Hepatocyte (in vitro differentiated cells): ENCODE data around the gene ZNF439. TPM values are rescaled to one million over a fixed set of nuclear protein-coding genes. Genes with fewer than 3 reads are reported as not detected.
A peak's percentile ranks its signal among the peaks of the same experiment; 100 is the strongest.
"Not testable (repeated sequence)": the region's sequence is repeated elsewhere in the genome, so short reads cannot be mapped to it uniquely, and the experiment has no call there.

Source experiments
- DNase-seq: peaks from one replicate; pipeline ENCODE4 v3.0.0-alpha.2; 2016; ENCODE audit warnings: low spot score
- H2AFZ ChIP-seq: fragments of 200-600 bp; sonication (generic); 2 replicates; pipeline ENCODE4 v1.6.0; 2016; ENCODE audit warnings: antibody characterized with exemption, mild to moderate bottlenecking
- H3K27ac ChIP-seq: fragments of 200-600 bp; sonication (generic); 2 replicates; pipeline ENCODE4 v1.5.1; 2016; ENCODE audit warnings: mild to moderate bottlenecking
- H3K27me3 ChIP-seq: fragments of 200-600 bp; sonication (generic); 2 replicates; pipeline ENCODE4 v1.6.1; 2016
- H3K36me3 ChIP-seq: fragments of 200-600 bp; sonication (generic); replicated peaks from 2 replicates; pipeline ENCODE4 v1.5.1; 2016; ENCODE audit warnings: low read depth; ENCODE audit not compliant: insufficient read depth
- H3K4me1 ChIP-seq: fragments of 200-600 bp; sonication (generic); 2 replicates; pipeline ENCODE4 v1.5.1; 2016; ENCODE audit warnings: mild to moderate bottlenecking, moderate library complexity; ENCODE audit not compliant: insufficient read depth
- H3K4me2 ChIP-seq: fragments of 200-600 bp; sonication (generic); 2 replicates; pipeline ENCODE4 v1.6.0; 2016
- H3K4me3 ChIP-seq: fragments of 200-600 bp; sonication (generic); 2 replicates; pipeline ENCODE4 v1.5.1; 2016; ENCODE audit warnings: mild to moderate bottlenecking
- H3K79me2 ChIP-seq: fragments of 200-600 bp; sonication (generic); 2 replicates; pipeline ENCODE4 v1.6.0; 2017; ENCODE audit warnings: mild to moderate bottlenecking
- H3K9me2 ChIP-seq: fragments of 200-600 bp; sonication (generic); replicated peaks from 2 replicates; pipeline ENCODE4 v1.6.0; 2017; ENCODE audit warnings: mild to moderate bottlenecking; ENCODE audit not compliant: insufficient read depth
- H3K9me3 ChIP-seq: fragments of 200-600 bp; sonication (generic); 2 replicates; pipeline ENCODE4 v1.5.1; 2016; ENCODE audit warnings: low read depth, mild to moderate bottlenecking
- H4K20me1 ChIP-seq: fragments of 200-600 bp; sonication (generic); 2 replicates; pipeline ENCODE4 v1.6.0; 2016; ENCODE audit warnings: mild to moderate bottlenecking; ENCODE audit not compliant: insufficient read depth, poor library complexity, severe bottlenecking
- CTCF ChIP-seq: fragments of 200-600 bp; sonication (generic); IDR thresholded peaks from 2 replicates; pipeline ENCODE4 v1.5.1; 2016; ENCODE audit warnings: antibody characterized with exemption, mild to moderate bottlenecking; ENCODE audit not compliant: poor library complexity
- EZH2 ChIP-seq: fragments of 200-600 bp; sonication (generic); IDR thresholded peaks from 2 replicates; pipeline ENCODE4 v1.6.1; 2016; ENCODE audit warnings: antibody characterized with exemption, mild to moderate bottlenecking, borderline replicate concordance
- EZH2phosphoT487 ChIP-seq: fragments of 200-600 bp; sonication (generic); IDR thresholded peaks from one replicate; pipeline ENCODE4 v1.6.1; 2018; ENCODE audit warnings: antibody characterized with exemption, mild to moderate bottlenecking, low read depth, moderate library complexity; ENCODE audit not compliant: unreplicated experiment, severe bottlenecking
- WGBS: methylation state at CpG from one replicate; pipeline ENCODE4 v1.1.6; 2016; ENCODE audit warnings: low lambda C conversion rate; ENCODE audit errors: missing lambda C conversion rate; 5-methylcytosine and 5-hydroxymethylcytosine counted together
- polyA plus RNA-seq: library from polyadenylated mRNA; unstranded; fragments of >200 nt; fragmentation: Nextera tagmentation; extraction: Ambion mirVana; gene quantifications from 2 replicates; pipeline ENCODE4 v1.2.1, GENCODE V29; 2016
- total RNA-seq: library from RNA; depleted of rRNA; stranded (reverse); fragments of >200 nt; gene quantifications from 2 replicates; pipeline ENCODE4 v1.2.3, GENCODE V29; 2014

Gene ZNF439
- total and polyA plus RNA-seq, 2 experiments from 2014 or later, result 2.3 to 3.8 TPM

DNA sequence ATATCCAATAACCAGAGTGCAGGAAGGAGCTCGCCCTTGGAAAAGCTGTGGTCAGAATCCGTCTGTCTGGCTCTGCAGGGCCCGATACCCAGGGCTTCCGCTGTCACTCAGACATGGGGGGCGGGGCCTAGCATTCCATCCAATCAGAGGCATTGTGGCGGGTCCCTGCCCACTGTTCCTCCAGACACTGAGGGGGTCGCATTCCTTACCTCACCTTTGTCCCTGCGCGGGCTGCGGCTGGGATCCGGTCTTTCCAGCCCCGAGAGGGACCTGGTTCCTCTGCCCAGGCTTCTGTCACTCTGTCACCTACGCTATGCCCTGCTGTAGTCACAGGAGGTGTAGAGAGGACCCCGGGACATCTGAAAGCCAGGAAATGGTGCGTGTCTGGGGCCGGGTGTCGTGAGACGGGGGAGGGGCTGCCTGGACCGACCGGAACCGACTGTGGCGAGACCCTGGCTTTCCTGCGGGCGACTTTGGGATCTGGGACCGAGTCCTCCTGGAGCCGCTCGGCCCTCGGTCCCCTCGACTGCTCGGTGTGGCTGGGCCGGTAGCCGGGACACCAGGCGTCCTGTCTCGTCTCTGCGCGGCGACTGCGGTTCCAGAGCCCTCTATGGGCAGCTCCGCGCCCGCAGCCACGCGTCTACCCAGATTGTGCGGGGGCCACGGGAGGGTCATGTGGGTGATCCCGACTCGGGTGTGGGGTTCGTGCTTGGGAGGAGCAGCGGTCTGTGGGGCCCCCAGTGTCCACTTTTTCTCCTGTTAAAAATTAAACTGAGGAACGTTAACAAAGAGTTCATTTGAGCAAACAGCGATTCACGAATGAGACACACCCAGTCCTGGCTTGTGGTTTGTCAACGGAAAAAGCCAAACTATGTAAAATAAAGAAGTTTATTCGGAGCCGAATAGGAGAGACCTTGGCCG lies 39.3 kb downstream of the ZNF439 start, which contains the start of gene ZNF69:
Gene ZNF69 (plus strand): TSS at position 172 of the 921 bp plus-strand sequence. CDS start 142 bp downstream, at position 314.
- Histone ChIP-seq H3K36me3 (peaks cover 3% of the 10 kb centered on the region), H3K9me3 (peaks cover 13% of the 10 kb centered on the region), H3K4me2 (peak within 1 kb of the TSS; percentile 80), H3K9me2 (no peaks in the 10 kb centered on the region), H3K27me3 (no peaks in the 10 kb centered on the region), H4K20me1 (no peaks in the 10 kb centered on the region), H2AFZ (peak within 1 kb of the TSS; percentile 19), H3K4me3 (peak within 1 kb of the TSS; percentile 64), H3K4me1 (peaks cover 17% of the 10 kb centered on the region), H3K79me2 (peaks cover 41% of the 10 kb centered on the region), H3K27ac (peak within 1 kb of the TSS; percentile 98)
- under 1% methylated on average over 47 of the region's 56 CpGs for WGBS
- peak; percentile 94 for DNase-seq
- no peak for TF ChIP-seq EZH2
- no peak for TF ChIP-seq CTCF

GRCh38 chr19:11889901-11890300 lies 41.4 kb downstream of the ZNF439 start:
- Histone ChIP-seq H3K27ac (peak overlapping the region; percentile 98), H3K4me1 (peaks cover 17% of the 10 kb centered on the region), H3K79me2 (peaks cover 62% of the 10 kb centered on the region), H3K9me3 (peaks cover 32% of the 10 kb centered on the region), H3K4me2 (peak overlapping the region; percentile 80)
- not testable (repeated sequence) for DNase-seq, H3K27me3 ChIP-seq, H3K4me3 ChIP-seq, H3K9me2 ChIP-seq, H4K20me1 ChIP-seq, H2AFZ ChIP-seq, H3K36me3 ChIP-seq
- 38% methylated on average over 6 of the region's 6 CpGs for WGBS

GRCh38 chr19:11890634-11891033 lies 42.1 kb downstream of the ZNF439 start:
- Histone ChIP-seq H3K79me2 (peaks cover 68% of the 10 kb centered on the region), H3K27ac (peak overlapping the region; percentile 63), H3K9me3 (peaks cover 33% of the 10 kb centered on the region), H3K36me3 (peaks cover 4% of the 10 kb centered on the region), H3K4me2 (peak overlapping the region; percentile 80), H3K4me1 (peaks cover 17% of the 10 kb centered on the region), H3K27me3 (no peaks in the 10 kb centered on the region), H3K9me2 (no peaks in the 10 kb centered on the region), H4K20me1 (no peaks in the 10 kb centered on the region), H3K4me3 (no peak overlapping the region), H2AFZ (no peak overlapping the region)
- no peak for DNase-seq
- 82% methylated on average over 5 of the region's 5 CpGs for WGBS
- TF ChIP-seq CTCF (no peak), EZH2 (no peak), EZH2phosphoT487 (no peak)

- H3K79me2 ChIP-seq, result peaks cover 88% of the 10 kb centered on the region
- no peaks in the 10 kb centered on the region for H3K9me2 ChIP-seq
- H3K27ac ChIP-seq, result no peak overlapping the region
- no peak for DNase-seq
- no peak overlapping the region for H3K4me2 ChIP-seq
- WGBS, result 100% methylated on average over 6 of the region's 6 CpGs
- no peaks in the 10 kb centered on the region for H3K27me3 ChIP-seq
- H3K4me1 ChIP-seq, result peaks cover 6% of the 10 kb centered on the region
- H3K4me3 ChIP-seq, result no peak overlapping the region
- TF ChIP-seq CTCF (no peak), EZH2 (no peak), EZH2phosphoT487 (no peak)
- H2AFZ ChIP-seq, result no peak overlapping the region
- H3K9me3 ChIP-seq, result peaks cover 39% of the 10 kb centered on the region
- H4K20me1 ChIP-seq, result no peaks in the 10 kb centered on the region
- H3K36me3 ChIP-seq, result peaks cover 4% of the 10 kb centered on the region
Observed at GRCh38 chr19:11894851-11895250, 46.3 kb downstream of the ZNF439 start.
